ENCODE results near the gene RDX.
A peak's percentile ranks its signal among the peaks of the same experiment; 100 is the strongest.

Gene RDX

GRCh38 chr11:110125632-110126031 lies 170.8 kb downstream of the RDX start:
- DNase-seq (ENCODE audit: low spot score) = no peak
- Histone ChIP-seq H3K9me3 (ENCODE audit: severe bottlenecking) (no peaks in the 10 kb centered on the region), H3K4me1 (ENCODE audit: insufficient read depth, poor library complexity, severe bottlenecking) (peaks cover 23% of the 10 kb centered on the region), H3K27ac (ENCODE audit: poor library complexity, severe bottlenecking) (no peak overlapping the region), H3K36me3 (ENCODE audit: low read depth) (peaks cover 12% of the 10 kb centered on the region; the same call in 1 of the 2 replicates), H3K4me3 (ENCODE audit: severe bottlenecking) (no peak overlapping the region), H3K27me3 (ENCODE audit: insufficient read depth, poor library complexity, severe bottlenecking) (no peaks in the 10 kb centered on the region)
- peak; percentile 57; the same call in 2 of the 3 replicates for ATAC-seq (ENCODE audit: low read depth)
- TF ChIP-seq, protein P1, sequence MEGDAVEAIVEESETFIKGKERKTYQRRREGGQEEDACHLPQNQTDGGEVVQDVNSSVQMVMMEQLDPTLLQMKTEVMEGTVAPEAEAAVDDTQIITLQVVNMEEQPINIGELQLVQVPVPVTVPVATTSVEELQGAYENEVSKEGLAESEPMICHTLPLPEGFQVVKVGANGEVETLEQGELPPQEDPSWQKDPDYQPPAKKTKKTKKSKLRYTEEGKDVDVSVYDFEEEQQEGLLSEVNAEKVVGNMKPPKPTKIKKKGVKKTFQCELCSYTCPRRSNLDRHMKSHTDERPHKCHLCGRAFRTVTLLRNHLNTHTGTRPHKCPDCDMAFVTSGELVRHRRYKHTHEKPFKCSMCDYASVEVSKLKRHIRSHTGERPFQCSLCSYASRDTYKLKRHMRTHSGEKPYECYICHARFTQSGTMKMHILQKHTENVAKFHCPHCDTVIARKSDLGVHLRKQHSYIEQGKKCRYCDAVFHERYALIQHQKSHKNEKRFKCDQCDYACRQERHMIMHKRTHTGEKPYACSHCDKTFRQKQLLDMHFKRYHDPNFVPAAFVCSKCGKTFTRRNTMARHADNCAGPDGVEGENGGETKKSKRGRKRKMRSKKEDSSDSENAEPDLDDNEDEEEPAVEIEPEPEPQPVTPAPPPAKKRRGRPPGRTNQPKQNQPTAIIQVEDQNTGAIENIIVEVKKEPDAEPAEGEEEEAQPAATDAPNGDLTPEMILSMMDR (IDR thresholded peaks at IDR 0.05; ENCODE audit: poor library complexity, severe bottlenecking) = no peak
